ENCODE results near the gene PKIG.

Gene PKIG

DNA sequence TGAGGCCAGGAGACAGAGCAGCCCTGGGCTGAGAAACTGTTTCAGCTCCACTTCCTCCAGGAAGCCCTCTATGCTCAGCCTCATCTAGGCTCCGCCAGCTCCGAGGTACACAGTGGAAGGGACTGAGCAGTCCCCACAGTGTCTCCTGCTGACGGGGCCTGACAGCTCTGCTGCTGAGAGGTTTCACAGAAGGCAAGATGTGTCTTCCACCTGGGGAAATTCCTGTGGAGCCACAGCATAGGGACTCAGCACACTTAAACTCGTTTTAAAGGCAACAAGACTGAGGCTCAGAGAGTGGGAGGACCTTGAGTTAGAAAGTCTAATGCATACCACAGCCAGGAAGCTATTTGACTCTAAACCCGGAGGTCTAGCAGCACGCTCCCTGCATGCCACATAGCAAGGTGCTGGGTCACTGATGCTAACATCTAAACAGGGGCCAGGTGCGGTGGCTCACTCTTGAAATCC is 62.3 kb downstream of the PKIG start:
- peaks cover 3 to 39% (median 5%) of the 10 kb centered on the region in 4 experiments for H3K36me3 ChIP-seq (ENCODE audit: control insufficient read depth in 4 of 4, insufficient read depth in 4 of 4, low read length in 3 of 4)
- H3K27ac ChIP-seq (ENCODE audit: insufficient read depth in 1 of 2, low read depth in 1 of 2, low read length in 2 of 2, poor library complexity in 1 of 2, severe bottlenecking in 2 of 2) = peak overlapping the region; percentile 52 to 69
- ChIA-PET CTCF (interaction anchor here (0.7 to 4.5 kb wide), 2 partner anchors 12 to 39 kb away, joined by 4 to 27 read pairs; no protein-coding TSS in a partner anchor), POLR2A (no interaction called here)
- no peaks in the 10 kb centered on the region for H3K9me3 ChIP-seq (ENCODE audit: control extremely low read depth in 1 of 5, control insufficient read depth in 4 of 5, insufficient read depth in 2 of 5, low read depth in 1 of 5, low read length in 4 of 5)
- DNase-seq = peak in 2 of 3 donors; percentile 20 to 22
- WGBS (ENCODE audit: insufficient coverage) = 55% methylated on average over 7 of the region's 7 CpGs
- H3K27me3 ChIP-seq (replicated peaks in 2 of 5; ENCODE audit: control insufficient read depth in 4 of 5, insufficient read depth in 5 of 5, low read length in 4 of 5) = no peaks in the 10 kb centered on the region
- peak overlapping the region in 1 of 7 experiments; percentile 33 for H3K4me3 ChIP-seq (ENCODE audit: control insufficient read depth in 1 of 7, extremely low read depth in 1 of 7, insufficient read depth in 4 of 7, low read depth in 2 of 7, low read length in 6 of 7)
- H3K4me1 ChIP-seq (ENCODE audit: control extremely low read depth in 1 of 4, control insufficient read depth in 4 of 4, insufficient read depth in 4 of 4, low read length in 3 of 4) = peaks cover 16 to 91% (median 82%) of the 10 kb centered on the region in 4 experiments

DNA sequence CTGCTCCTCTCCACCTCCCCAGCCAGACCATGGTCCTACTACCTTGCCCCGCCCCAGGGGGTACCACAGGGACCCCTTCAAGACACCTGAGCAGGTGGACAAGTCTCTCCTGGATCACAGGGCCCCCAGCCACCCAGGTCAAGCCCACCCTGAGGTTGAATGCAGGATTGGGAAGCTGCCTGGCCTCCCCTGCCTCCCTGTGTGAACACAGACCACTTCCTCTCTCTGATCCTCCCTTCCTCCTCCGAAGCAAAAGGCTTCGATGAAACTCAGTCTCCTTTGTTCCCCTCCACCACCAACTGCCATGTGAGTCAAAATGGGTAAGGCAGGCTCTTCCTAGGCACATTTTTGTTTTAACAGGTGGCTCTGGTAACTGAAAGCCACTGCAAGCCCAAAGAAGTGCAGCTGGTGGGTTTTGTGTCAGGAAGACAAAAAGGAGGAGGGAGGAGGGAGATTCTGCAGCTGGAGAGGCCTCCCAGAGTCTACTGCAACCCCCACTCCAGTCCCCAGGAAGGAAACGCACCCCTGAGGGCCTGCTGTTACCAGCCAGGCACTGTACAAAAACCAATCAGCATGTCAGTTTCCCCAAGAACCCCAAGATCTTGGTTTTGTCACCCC is 63.8 kb downstream of the PKIG start:
- Histone ChIP-seq H3K4me3 (ENCODE audit: control insufficient read depth in 1 of 7, extremely low read depth in 1 of 7, insufficient read depth in 4 of 7, low read depth in 2 of 7, low read length in 6 of 7) (peak overlapping the region in 3 of 7 experiments; percentile 35 to 54 (median 48)), H3K36me3 (ENCODE audit: control insufficient read depth in 4 of 4, insufficient read depth in 4 of 4, low read length in 3 of 4) (peaks cover 0 to 29% (median 0%) of the 10 kb centered on the region in 4 experiments), H3K27ac (ENCODE audit: insufficient read depth in 1 of 2, low read depth in 1 of 2, low read length in 2 of 2, poor library complexity in 1 of 2, severe bottlenecking in 2 of 2) (peak overlapping the region; percentile 27 to 65), H3K27me3 (replicated peaks in 2 of 5; ENCODE audit: control insufficient read depth in 4 of 5, insufficient read depth in 5 of 5, low read length in 4 of 5) (no peaks in the 10 kb centered on the region), H3K4me1 (ENCODE audit: control extremely low read depth in 1 of 4, control insufficient read depth in 4 of 4, insufficient read depth in 4 of 4, low read length in 3 of 4) (peaks cover 16 to 100% (median 94%) of the 10 kb centered on the region in 4 experiments), H3K9me3 (ENCODE audit: control extremely low read depth in 1 of 5, control insufficient read depth in 4 of 5, insufficient read depth in 2 of 5, low read depth in 1 of 5, low read length in 4 of 5) (no peaks in the 10 kb centered on the region)
- ChIA-PET POLR2A (interaction anchor here (1.0 to 1.7 kb wide), 2 partner anchors 35 to 124 kb away, joined by 3 to 13 read pairs; partner anchors contain the start of gene SERINC3), CTCF (interaction anchor here (0.7 to 5.7 kb wide), 9 partner anchors 10 to 47 kb away, joined by 3 to 29 read pairs (median 4); no protein-coding TSS in a partner anchor)
- WGBS (ENCODE audit: insufficient coverage) = 16% methylated on average over 4 of the region's 4 CpGs
- DNase-seq = peak; percentile 66 to 97 (median 96)

DNA sequence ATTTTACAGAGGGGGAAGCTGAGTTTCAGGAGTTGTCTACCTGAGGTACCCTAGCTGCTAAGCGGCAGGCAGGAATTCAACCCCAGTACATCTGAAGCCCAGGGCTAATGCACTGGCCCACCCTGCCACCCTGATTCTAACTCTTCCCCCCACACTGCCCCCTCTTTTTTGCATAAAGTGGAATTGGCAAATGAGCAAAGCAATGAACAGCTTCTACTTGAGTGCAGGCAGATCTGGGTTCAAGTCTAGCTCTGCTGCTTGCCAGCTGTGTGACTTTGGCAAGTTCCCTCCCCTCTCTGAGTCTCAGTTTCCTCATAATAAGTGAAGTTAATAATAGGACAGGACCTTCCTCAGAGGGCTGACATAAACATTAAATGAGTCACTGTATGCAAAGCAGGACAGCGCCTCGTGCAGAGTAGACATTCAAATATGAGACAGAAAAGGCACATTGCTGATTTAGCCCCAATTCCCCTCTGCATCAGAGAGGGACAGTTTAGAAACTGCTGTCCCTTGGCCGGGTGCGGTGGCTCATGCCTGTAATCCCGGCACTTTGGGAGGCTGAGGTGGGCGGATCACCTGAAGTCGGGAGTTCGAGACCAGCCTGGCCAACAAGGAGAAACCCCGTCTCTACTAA is 64.4 kb downstream of the PKIG start:
- H3K4me1 ChIP-seq (ENCODE audit: control extremely low read depth in 1 of 4, control insufficient read depth in 4 of 4, insufficient read depth in 4 of 4, low read length in 3 of 4) = peaks cover 16 to 94% (median 92%) of the 10 kb centered on the region in 4 experiments
- H3K4me3 ChIP-seq (ENCODE audit: control insufficient read depth in 1 of 7, extremely low read depth in 1 of 7, insufficient read depth in 4 of 7, low read depth in 2 of 7, low read length in 6 of 7) = peak overlapping the region in 3 of 7 experiments; percentile 35 to 54 (median 48)

DNA sequence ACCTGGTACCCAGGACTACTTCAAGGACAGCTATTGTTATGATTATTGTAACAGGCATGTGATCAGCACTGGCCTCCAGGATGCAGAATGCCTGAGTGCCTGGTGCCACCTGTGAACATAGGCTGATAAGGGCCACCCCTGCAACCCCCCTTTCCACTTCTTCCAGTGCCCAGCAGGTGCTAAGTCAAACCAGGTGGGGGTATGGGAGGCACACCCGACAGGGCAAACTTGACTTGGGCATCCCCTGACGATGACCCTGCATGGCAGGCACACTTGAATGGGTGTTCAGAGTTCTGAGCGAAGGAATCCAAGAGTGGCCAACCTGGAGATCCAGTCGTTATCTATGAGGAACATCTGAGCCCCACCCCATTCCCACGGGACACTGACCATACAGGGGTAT is 65.7 kb downstream of the PKIG start:
- ChIA-PET POLR2A (no interaction called here), CTCF (interaction anchor here (1.1 to 5.7 kb wide), 5 partner anchors 16 to 102 kb away, joined by 3 to 29 read pairs (median 18); no protein-coding TSS in a partner anchor)
- WGBS (ENCODE audit: insufficient coverage) = 100% methylated on average over 2 of the region's 5 CpGs
- Histone ChIP-seq H3K36me3 (ENCODE audit: control insufficient read depth in 4 of 4, insufficient read depth in 4 of 4, low read length in 3 of 4) (peaks cover 0 to 25% (median 0%) of the 10 kb centered on the region in 4 experiments), H3K4me3 (ENCODE audit: control insufficient read depth in 1 of 7, extremely low read depth in 1 of 7, insufficient read depth in 4 of 7, low read depth in 2 of 7, low read length in 6 of 7) (no peak overlapping the region), H3K4me1 (ENCODE audit: control extremely low read depth in 1 of 4, control insufficient read depth in 4 of 4, insufficient read depth in 4 of 4, low read length in 3 of 4) (peaks cover 20 to 89% (median 83%) of the 10 kb centered on the region in 4 experiments), H3K9me3 (ENCODE audit: control extremely low read depth in 1 of 5, control insufficient read depth in 4 of 5, insufficient read depth in 2 of 5, low read depth in 1 of 5, low read length in 4 of 5) (no peaks in the 10 kb centered on the region), H3K27me3 (replicated peaks in 2 of 5; ENCODE audit: control insufficient read depth in 4 of 5, insufficient read depth in 5 of 5, low read length in 4 of 5) (no peaks in the 10 kb centered on the region), H3K27ac (ENCODE audit: insufficient read depth in 1 of 2, low read depth in 1 of 2, low read length in 2 of 2, poor library complexity in 1 of 2, severe bottlenecking in 2 of 2) (no peak overlapping the region)
- no peak for DNase-seq

More for the DNA sequence above, 64.4 kb downstream of the PKIG start:
- WGBS (ENCODE audit: insufficient coverage) = 81% methylated on average over 8 of the region's 10 CpGs
- Histone ChIP-seq H3K27me3 (replicated peaks in 2 of 5; ENCODE audit: control insufficient read depth in 4 of 5, insufficient read depth in 5 of 5, low read length in 4 of 5) (no peaks in the 10 kb centered on the region), H3K36me3 (ENCODE audit: control insufficient read depth in 4 of 4, insufficient read depth in 4 of 4, low read length in 3 of 4) (peaks cover 0 to 25% (median 0%) of the 10 kb centered on the region in 4 experiments), H3K9me3 (ENCODE audit: control extremely low read depth in 1 of 5, control insufficient read depth in 4 of 5, insufficient read depth in 2 of 5, low read depth in 1 of 5, low read length in 4 of 5) (no peaks in the 10 kb centered on the region), H3K27ac (ENCODE audit: insufficient read depth in 1 of 2, low read depth in 1 of 2, low read length in 2 of 2, poor library complexity in 1 of 2, severe bottlenecking in 2 of 2) (peak overlapping the region; percentile 27 to 65)
- peak in 2 of 3 donors; percentile 70 to 75 for DNase-seq
- ChIA-PET CTCF (interaction anchor here (0.7 to 5.7 kb wide), 9 partner anchors 10 to 48 kb away, joined by 3 to 29 read pairs (median 3); no protein-coding TSS in a partner anchor), POLR2A (interaction anchor here (1.0 to 1.7 kb wide), 2 partner anchors 36 to 125 kb away, joined by 3 to 13 read pairs; partner anchors contain the start of gene SERINC3)

DNA sequence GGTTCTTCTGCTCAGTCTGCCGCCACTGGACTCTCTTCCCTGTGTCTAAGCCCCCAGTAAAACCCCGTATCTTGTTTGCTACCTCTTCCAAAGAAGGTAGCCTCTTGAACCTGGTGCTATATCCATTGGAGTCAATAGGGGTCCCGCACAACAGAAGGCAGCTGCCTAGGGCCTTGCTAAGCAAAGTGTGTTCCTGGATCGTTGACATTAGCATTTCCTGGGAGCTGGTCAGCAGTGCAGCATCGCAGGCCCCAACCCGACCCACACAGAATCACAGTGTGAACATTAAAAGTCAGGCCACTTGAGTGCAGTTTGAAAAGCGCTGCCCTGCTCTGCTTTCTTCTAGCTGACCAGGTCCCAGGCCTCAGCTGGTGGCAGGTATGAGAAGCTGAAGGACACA is 66.2 kb downstream of the PKIG start:
- peaks cover 0 to 25% (median 0%) of the 10 kb centered on the region in 4 experiments for H3K36me3 ChIP-seq (ENCODE audit: control insufficient read depth in 4 of 4, insufficient read depth in 4 of 4, low read length in 3 of 4)
- no peak for DNase-seq
- WGBS (ENCODE audit: insufficient coverage) = 91% methylated on average over 7 of the region's 7 CpGs
- ChIA-PET POLR2A (interaction anchor here (0.6 kb wide), 1 partner anchor 38 kb away, joined by 4 read pairs; no protein-coding TSS in a partner anchor), CTCF (interaction anchor here (0.6 to 5.7 kb wide), 10 partner anchors 10 to 102 kb away, joined by 3 to 29 read pairs (median 3); partner anchors contain the start of gene KCNK15)
- H3K9me3 ChIP-seq (ENCODE audit: control extremely low read depth in 1 of 5, control insufficient read depth in 4 of 5, insufficient read depth in 2 of 5, low read depth in 1 of 5, low read length in 4 of 5) = no peaks in the 10 kb centered on the region
- peak overlapping the region in 2 of 7 experiments; percentile 5 to 7 for H3K4me3 ChIP-seq (ENCODE audit: control insufficient read depth in 1 of 7, extremely low read depth in 1 of 7, insufficient read depth in 4 of 7, low read depth in 2 of 7, low read length in 6 of 7)
- H3K27ac ChIP-seq (ENCODE audit: insufficient read depth in 1 of 2, low read depth in 1 of 2, low read length in 2 of 2, poor library complexity in 1 of 2, severe bottlenecking in 2 of 2) = no peak overlapping the region
- H3K27me3 ChIP-seq (replicated peaks in 2 of 5; ENCODE audit: control insufficient read depth in 4 of 5, insufficient read depth in 5 of 5, low read length in 4 of 5) = no peaks in the 10 kb centered on the region
- H3K4me1 ChIP-seq (ENCODE audit: control extremely low read depth in 1 of 4, control insufficient read depth in 4 of 4, insufficient read depth in 4 of 4, low read length in 3 of 4) = peaks cover 18 to 89% (median 82%) of the 10 kb centered on the region in 4 experiments

DNA sequence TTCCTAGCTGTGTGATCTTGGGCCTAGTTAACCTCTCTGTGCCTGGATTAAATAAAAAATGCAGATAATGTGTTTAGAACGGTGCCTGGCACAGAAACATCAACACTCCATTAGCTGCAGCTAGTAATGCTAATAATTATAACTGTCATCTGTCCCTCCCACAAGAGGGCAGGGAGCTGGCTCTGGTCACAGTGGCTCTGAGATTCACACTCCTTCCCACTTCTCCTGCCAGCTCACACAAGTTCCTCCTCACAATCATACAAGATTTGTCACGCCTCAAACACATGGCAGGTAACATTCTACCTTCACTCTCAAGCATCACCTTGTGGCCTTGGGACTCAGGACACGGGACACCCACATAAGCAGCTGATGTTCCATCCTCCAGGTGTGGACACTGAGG is 66.7 kb downstream of the PKIG start:
- H3K27ac ChIP-seq (ENCODE audit: insufficient read depth in 1 of 2, low read depth in 1 of 2, low read length in 2 of 2, poor library complexity in 1 of 2, severe bottlenecking in 2 of 2) = peak overlapping the region in 1 of 2 experiments; percentile 37
- H3K27me3 ChIP-seq (replicated peaks in 2 of 5; ENCODE audit: control insufficient read depth in 4 of 5, insufficient read depth in 5 of 5, low read length in 4 of 5) = no peaks in the 10 kb centered on the region
- POLR2A ChIA-PET = interaction anchor here (0.6 kb wide), 2 partner anchors 39 to 140 kb away, joined by 3 to 4 read pairs; no protein-coding TSS in a partner anchor
- CTCF ChIA-PET = interaction anchor here (0.6 to 5.7 kb wide), 10 partner anchors 9 to 99 kb away, joined by 3 to 29 read pairs (median 3); partner anchors contain the start of gene KCNK15
- peak overlapping the region in 3 of 7 experiments; percentile 5 to 32 (median 30) for H3K4me3 ChIP-seq (ENCODE audit: control insufficient read depth in 1 of 7, extremely low read depth in 1 of 7, insufficient read depth in 4 of 7, low read depth in 2 of 7, low read length in 6 of 7)
- 75% methylated on average over 2 of the region's 3 CpGs for WGBS (ENCODE audit: insufficient coverage)
- DNase-seq = no peak
- H3K9me3 ChIP-seq (ENCODE audit: control extremely low read depth in 1 of 5, control insufficient read depth in 4 of 5, insufficient read depth in 2 of 5, low read depth in 1 of 5, low read length in 4 of 5) = no peaks in the 10 kb centered on the region
- peaks cover 0 to 24% (median 0%) of the 10 kb centered on the region in 4 experiments for H3K36me3 ChIP-seq (ENCODE audit: control insufficient read depth in 4 of 4, insufficient read depth in 4 of 4, low read length in 3 of 4)
- H3K4me1 ChIP-seq (ENCODE audit: control extremely low read depth in 1 of 4, control insufficient read depth in 4 of 4, insufficient read depth in 4 of 4, low read length in 3 of 4) = peaks cover 17 to 86% (median 77%) of the 10 kb centered on the region in 4 experiments
